ENCODE results near the gene HSD11B1.

HSD11B1 gene

GRCh38 chr1:209685821-209686220 is 18.8 kb upstream of the HSD11B1 start:
- H3K27ac ChIP-seq (ENCODE audit: low read depth, low read length, poor library complexity, severe bottlenecking) = no peak overlapping the region
- H3K36me3 ChIP-seq (ENCODE audit: insufficient read depth, low read length) = no peaks in the 10 kb centered on the region
- H3K4me1 ChIP-seq (ENCODE audit: insufficient read depth, low read length, severe bottlenecking) = no peaks in the 10 kb centered on the region
- H3K9ac ChIP-seq (ENCODE audit: low read length) = no peak overlapping the region
- no peaks in the 10 kb centered on the region for H3K27me3 ChIP-seq (ENCODE audit: insufficient read depth, low read length)
- no peaks in the 10 kb centered on the region for H3F3A ChIP-seq (ENCODE audit: insufficient read depth, low read length)
- H4K20me1 ChIP-seq (ENCODE audit: insufficient read depth, low read length) = no peaks in the 10 kb centered on the region
- no peak overlapping the region for H3K4me3 ChIP-seq (ENCODE audit: low read depth, low read length, poor library complexity, severe bottlenecking)
- TF ChIP-seq CTCF (IDR thresholded peaks at IDR 0.05; ENCODE audit: low read length) (no peak), EZH2 (IDR thresholded peaks at IDR 0.05; ENCODE audit: borderline replicate concordance, low read length) (no peak)
- H3K4me2 ChIP-seq (ENCODE audit: low read length) = no peak overlapping the region
- no peak overlapping the region for H2AFZ ChIP-seq (ENCODE audit: low read length)
- no peaks in the 10 kb centered on the region for H3K9me2 ChIP-seq (ENCODE audit: low read depth, low read length)
- no peaks in the 10 kb centered on the region for H3K79me2 ChIP-seq (ENCODE audit: insufficient read depth, low read length)
- no peaks in the 10 kb centered on the region for H3K9me3 ChIP-seq (ENCODE audit: low read length)

GRCh38 chr1:209686322-209686721 is 18.3 kb upstream of the HSD11B1 start:
- no peaks in the 10 kb centered on the region for H3K4me1 ChIP-seq (ENCODE audit: insufficient read depth, low read length, severe bottlenecking)
- H4K20me1 ChIP-seq (ENCODE audit: insufficient read depth, low read length) = no peaks in the 10 kb centered on the region
- no peak overlapping the region for H3K27ac ChIP-seq (ENCODE audit: low read depth, low read length, poor library complexity, severe bottlenecking)
- no peaks in the 10 kb centered on the region for H3F3A ChIP-seq (ENCODE audit: insufficient read depth, low read length)
- no peak overlapping the region for H3K9ac ChIP-seq (ENCODE audit: low read length)
- no peak overlapping the region for H3K4me2 ChIP-seq (ENCODE audit: low read length)
- no peaks in the 10 kb centered on the region for H3K36me3 ChIP-seq (ENCODE audit: insufficient read depth, low read length)
- no peaks in the 10 kb centered on the region for H3K79me2 ChIP-seq (ENCODE audit: insufficient read depth, low read length)
- H2AFZ ChIP-seq (ENCODE audit: low read length) = no peak overlapping the region
- no peaks in the 10 kb centered on the region for H3K27me3 ChIP-seq (ENCODE audit: insufficient read depth, low read length)
- H3K9me3 ChIP-seq (ENCODE audit: low read length) = no peaks in the 10 kb centered on the region
- TF ChIP-seq EZH2 (IDR thresholded peaks at IDR 0.05; ENCODE audit: borderline replicate concordance, low read length) = no peak
- no peaks in the 10 kb centered on the region for H3K9me2 ChIP-seq (ENCODE audit: low read depth, low read length)
- H3K4me3 ChIP-seq (ENCODE audit: low read depth, low read length, poor library complexity, severe bottlenecking) = no peak overlapping the region

- Histone ChIP-seq H3K4me2 (ENCODE audit: low read length) (no peak overlapping the region), H3K9me2 (ENCODE audit: low read depth, low read length) (no peaks in the 10 kb centered on the region), H3K79me2 (ENCODE audit: insufficient read depth, low read length) (no peaks in the 10 kb centered on the region), H3K9ac (ENCODE audit: low read length) (no peak overlapping the region), H4K20me1 (ENCODE audit: insufficient read depth, low read length) (no peaks in the 10 kb centered on the region), H2AFZ (ENCODE audit: low read length) (no peak overlapping the region), H3K9me3 (ENCODE audit: low read length) (no peaks in the 10 kb centered on the region), H3K27me3 (ENCODE audit: insufficient read depth, low read length) (no peaks in the 10 kb centered on the region), H3K4me1 (ENCODE audit: insufficient read depth, low read length, severe bottlenecking) (no peaks in the 10 kb centered on the region), H3K27ac (ENCODE audit: low read depth, low read length, poor library complexity, severe bottlenecking) (no peak overlapping the region), H3K36me3 (ENCODE audit: insufficient read depth, low read length) (no peaks in the 10 kb centered on the region), H3F3A (ENCODE audit: insufficient read depth, low read length) (no peaks in the 10 kb centered on the region), H3K4me3 (ENCODE audit: low read depth, low read length, poor library complexity, severe bottlenecking) (no peak overlapping the region)
- TF ChIP-seq EZH2 (IDR thresholded peaks at IDR 0.05; ENCODE audit: borderline replicate concordance, low read length) (no peak), CTCF (IDR thresholded peaks at IDR 0.05; ENCODE audit: low read length) (no peak)
Observed at GRCh38 chr1:209688746-209689234, 15.9 kb upstream of the HSD11B1 start.

- no peak overlapping the region for H3K4me3 ChIP-seq (ENCODE audit: low read depth, low read length, poor library complexity, severe bottlenecking)
- H2AFZ ChIP-seq (ENCODE audit: low read length) = no peak overlapping the region
- no peaks in the 10 kb centered on the region for H4K20me1 ChIP-seq (ENCODE audit: insufficient read depth, low read length)
- H3F3A ChIP-seq (ENCODE audit: insufficient read depth, low read length) = no peaks in the 10 kb centered on the region
- no peak overlapping the region for H3K4me2 ChIP-seq (ENCODE audit: low read length)
- H3K9ac ChIP-seq (ENCODE audit: low read length) = no peak overlapping the region
- H3K36me3 ChIP-seq (ENCODE audit: insufficient read depth, low read length) = no peaks in the 10 kb centered on the region
- H3K9me3 ChIP-seq (ENCODE audit: low read length) = no peaks in the 10 kb centered on the region
- TF ChIP-seq EZH2 (IDR thresholded peaks at IDR 0.05; ENCODE audit: borderline replicate concordance, low read length) = no peak
- no peak for TF ChIP-seq CTCF (IDR thresholded peaks at IDR 0.05; ENCODE audit: low read length)
- H3K27ac ChIP-seq (ENCODE audit: low read depth, low read length, poor library complexity, severe bottlenecking) = no peak overlapping the region
- no peaks in the 10 kb centered on the region for H3K4me1 ChIP-seq (ENCODE audit: insufficient read depth, low read length, severe bottlenecking)
- H3K27me3 ChIP-seq (ENCODE audit: insufficient read depth, low read length) = no peaks in the 10 kb centered on the region
- no peaks in the 10 kb centered on the region for H3K9me2 ChIP-seq (ENCODE audit: low read depth, low read length)
- no peaks in the 10 kb centered on the region for H3K79me2 ChIP-seq (ENCODE audit: insufficient read depth, low read length)
Observed at GRCh38 chr1:209689477-209689876, 15.2 kb upstream of the HSD11B1 start.
